SKM-1 (cell line): ENCODE data around the gene CACNA2D2.

Source experiments
- DNase-seq: peaks from one replicate; lab custom pipeline; 2025; ENCODE audit not compliant: unreplicated experiment; lab: John Stamatoyannopoulos, UW

The CACNA2D2 gene

GRCh38 chr3:50351323-50351697 is 152.1 kb downstream of the CACNA2D2 start:
- no peak for DNase-seq

GRCh38 chr3:50350527-50351322 is 152.7 kb downstream of the CACNA2D2 start, which contains the start of the genes CYB561D2 and NPRL2:
CYB561D2 (plus strand) TSS chr3:50350862; CDS start chr3:50351434, 572 bp downstream.
NPRL2 (minus strand) TSS chr3:50350775; CDS start chr3:50350652, 123 bp downstream.
- DNase-seq, result peak; percentile 86

DNA sequence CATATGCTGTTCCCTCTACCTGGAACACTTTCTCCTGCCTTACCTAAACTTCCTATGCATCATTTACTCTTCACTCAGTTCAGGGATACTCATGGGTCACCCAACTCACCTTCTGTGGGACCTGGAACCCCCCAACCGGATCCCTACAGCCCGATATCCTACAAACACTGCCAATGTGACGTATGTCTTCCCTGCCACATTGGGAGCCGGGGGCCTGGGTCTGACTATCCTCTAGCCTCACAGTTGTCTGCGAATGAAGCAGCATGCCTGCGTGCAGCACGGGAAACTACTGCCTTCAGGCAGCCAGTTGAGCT is 153.3 kb downstream of the CACNA2D2 start:
- no peak for DNase-seq

DNA sequence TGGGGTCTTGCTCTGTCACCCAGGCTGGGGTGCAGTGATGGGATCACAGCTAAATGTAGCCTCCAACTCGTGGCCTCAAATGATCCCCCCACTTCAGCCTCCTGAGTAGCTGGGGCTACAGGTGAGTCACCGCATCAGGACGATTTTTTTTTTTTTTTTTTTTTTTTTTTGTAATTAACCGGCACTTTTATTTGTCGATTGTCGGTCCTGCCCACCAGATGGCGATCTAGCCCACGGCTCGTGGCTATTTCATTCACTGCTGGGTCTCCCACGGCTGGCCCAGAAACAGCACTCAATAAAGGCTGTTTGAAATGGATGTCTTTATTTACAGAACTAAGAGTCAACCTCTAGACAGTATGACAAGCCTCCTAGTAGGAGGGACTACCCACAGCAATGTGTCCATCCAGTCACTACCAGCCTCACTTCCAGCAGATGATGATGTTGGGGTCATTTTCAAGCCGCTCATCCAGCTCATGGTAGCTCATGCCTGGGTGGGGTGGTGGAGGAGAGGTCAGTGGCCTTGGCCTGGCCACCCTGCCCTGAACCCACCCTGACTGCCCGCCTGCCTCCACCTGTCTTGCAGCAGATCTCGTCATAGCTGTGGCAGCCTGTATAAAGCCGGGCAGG is 156.1 kb downstream of the CACNA2D2 start:
- no peak for DNase-seq

DNA sequence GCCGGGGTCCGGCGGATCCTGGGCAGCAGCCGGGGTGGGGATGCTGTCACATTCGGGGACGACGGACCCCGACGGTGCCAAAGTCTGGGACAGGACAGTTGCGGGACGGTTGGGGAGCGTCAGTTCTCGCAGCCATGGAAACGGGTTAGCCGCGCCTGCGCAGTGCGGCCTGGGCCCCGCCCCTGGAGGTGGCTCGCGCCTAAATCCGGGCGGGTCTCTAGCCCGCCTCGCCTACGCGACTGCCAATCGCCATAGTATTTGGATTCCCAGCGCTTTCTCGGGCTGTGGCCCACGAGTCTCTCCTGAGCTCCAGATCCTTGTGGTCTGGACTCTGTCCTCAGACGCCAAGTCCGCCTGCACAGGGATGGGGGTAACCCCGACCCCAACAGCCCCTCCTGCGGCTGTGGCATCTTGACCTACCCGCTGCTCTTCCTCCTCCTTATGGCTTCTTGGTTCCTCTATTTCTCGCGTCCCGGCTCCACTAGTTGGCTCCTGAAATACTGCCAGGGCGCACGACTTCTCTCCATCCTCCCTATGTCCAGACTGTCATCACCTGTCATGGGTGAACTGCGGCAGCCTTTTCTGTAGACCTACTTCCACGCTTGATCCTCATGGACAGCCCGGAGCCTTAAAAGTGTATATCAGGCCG is 157.7 kb downstream of the CACNA2D2 start, which contains the start of gene ZMYND10:
ZMYND10 (minus strand) TSS at position 147 of the 649 bp plus-strand sequence. CDS start 153 bp downstream, outside the sequence.
- DNase-seq, result no peak

- no peak for DNase-seq
Measured at GRCh38 chr3:50345008-50345407, 158.4 kb downstream of the CACNA2D2 start.

- DNase-seq, result no peak
Measured at GRCh38 chr3:50342813-50343633, 160.4 kb downstream of the CACNA2D2 start.

GRCh38 chr3:50341996-50342650 is 161.3 kb downstream of the CACNA2D2 start:
- DNase-seq, result no peak

- DNase-seq, result no peak
Measured at GRCh38 chr3:50341537-50341936, 161.9 kb downstream of the CACNA2D2 start.

DNA sequence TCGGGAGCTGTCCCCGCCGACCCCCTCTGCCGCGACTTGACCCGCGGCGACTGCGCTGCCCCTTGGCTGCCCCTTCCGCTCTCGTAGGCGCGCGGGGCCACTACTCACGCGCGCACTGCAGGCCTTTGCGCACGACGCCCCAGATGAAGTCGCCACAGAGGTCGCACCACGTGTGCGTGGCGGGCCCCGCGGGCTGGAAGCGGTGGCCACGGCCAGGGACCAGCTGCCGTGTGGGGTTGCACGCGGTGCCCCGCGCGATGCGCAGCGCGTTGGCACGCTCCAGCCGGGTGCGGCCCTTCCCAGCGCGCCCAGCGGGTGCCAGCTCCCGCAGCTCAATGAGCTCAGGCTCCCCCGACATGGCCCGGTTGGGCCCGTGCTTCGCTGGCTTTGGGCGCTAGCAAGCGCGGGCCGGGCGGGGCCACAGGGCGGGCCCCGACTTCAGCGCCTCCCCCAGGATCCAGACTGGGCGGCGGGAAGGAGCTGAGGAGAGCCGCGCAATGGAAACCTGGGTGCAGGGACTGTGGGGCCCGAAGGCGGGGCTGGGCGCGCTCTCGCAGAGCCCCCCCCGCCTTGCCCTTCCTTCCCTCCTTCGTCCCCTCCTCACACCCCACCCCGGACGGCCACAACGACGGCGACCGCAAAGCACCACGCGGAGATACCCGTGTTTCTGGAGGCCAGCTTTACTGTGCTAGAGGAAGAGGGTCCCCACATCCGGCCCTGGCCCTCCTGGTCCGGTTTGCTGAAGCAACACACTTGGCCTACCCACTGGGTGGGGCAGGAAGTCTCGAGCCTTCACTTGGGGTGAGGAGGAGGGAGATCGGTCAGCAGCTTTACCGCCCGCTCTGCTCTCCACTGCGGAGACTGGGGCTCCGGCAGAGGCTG is 162.7 kb downstream of the CACNA2D2 start, which contains the start of gene RASSF1:
RASSF1 (minus strand) TSS at position 389 of the 882 bp plus-strand sequence; CDS start at position 358, 31 bp downstream.
- DNase-seq, result peak; percentile 89

DNA sequence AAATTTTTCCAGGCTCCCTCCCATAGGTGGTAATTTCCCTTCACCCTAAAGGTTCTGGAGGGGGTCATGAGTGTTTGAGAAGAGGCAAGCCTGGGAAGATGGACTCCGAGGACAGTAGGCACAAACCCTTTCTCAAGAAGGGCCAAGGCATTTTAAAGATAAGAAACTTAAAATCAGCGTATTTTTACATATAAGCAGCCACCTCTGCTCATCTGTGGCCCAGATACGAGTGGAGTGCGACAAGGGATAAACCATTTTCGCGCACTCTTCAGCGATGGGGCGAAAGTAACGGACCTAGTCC is 163.3 kb downstream of the CACNA2D2 start:
- DNase-seq, result no peak

- no peak for DNase-seq
Measured at GRCh38 chr3:50339485-50340146, 163.8 kb downstream of the CACNA2D2 start.

GRCh38 chr3:50338965-50339364 is 164.5 kb downstream of the CACNA2D2 start:
- DNase-seq, result peak; percentile 46

- DNase-seq, result peak; percentile 96
Measured at GRCh38 chr3:50337175-50337861, 166.1 kb downstream of the CACNA2D2 start.

DNA sequence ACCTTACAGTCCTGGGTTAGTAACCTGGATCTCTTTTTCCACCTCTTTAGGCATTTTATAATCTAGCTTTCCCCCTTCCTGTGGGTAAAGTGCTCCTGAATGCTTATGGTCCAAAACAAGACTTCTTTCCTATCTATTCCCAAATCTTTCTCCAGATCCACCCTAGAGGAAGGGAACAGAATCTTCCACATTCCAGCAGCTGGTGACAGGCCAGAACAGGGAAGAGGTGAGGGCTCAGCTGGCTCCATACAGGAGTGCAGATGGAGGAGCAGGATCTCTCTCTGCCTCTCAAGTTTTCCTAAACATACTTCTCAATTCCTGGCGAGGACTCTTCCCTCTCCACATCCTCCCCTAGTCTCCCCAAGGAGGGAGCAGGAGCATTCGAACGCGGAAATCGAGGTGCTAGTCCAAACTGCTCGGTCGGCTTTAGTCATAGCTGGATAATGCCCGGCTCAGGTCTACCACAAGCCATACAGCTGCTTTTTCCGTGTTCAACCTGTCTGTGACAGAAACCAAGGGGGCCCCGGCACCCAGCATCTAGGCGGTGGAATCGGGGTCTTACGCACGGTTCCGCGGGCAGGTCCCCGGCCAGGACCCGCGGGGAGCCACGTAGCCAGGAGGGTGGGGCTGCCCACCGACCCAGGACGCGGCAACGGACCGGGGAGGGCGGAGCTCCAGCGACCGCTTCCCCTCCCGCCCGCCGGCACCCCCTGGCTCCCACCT is 166.8 kb downstream of the CACNA2D2 start:
- no peak for DNase-seq

- DNase-seq, result no peak
Measured at GRCh38 chr3:50334339-50335075, 168.9 kb downstream of the CACNA2D2 start.

GRCh38 chr3:50333744-50334328 is 169.6 kb downstream of the CACNA2D2 start:
- DNase-seq, result no peak
